ENCODE data around the gene ESR1. TPM values are rescaled to one million over a fixed set of nuclear protein-coding genes. Genes with fewer than 3 reads are reported as not detected.

Gene ESR1
- total RNA-seq, 1 donor from 2014 or later, result not detected

GRCh38 chr6:152143359-152143758 lies 335.9 kb downstream of the ESR1 start:
- H3K4me3 Mint-ChIP-seq, result no peak overlapping the region
- Histone ChIP-seq H3K4me3 (no peak overlapping the region), H3K4me2 (no peak overlapping the region), H3K79me2 (ENCODE audit: low read depth) (no peaks in the 10 kb centered on the region), H3K27me3 (no peaks in the 10 kb centered on the region), H3F3A (ENCODE audit: low read depth) (no peaks in the 10 kb centered on the region), H3K27ac (no peak overlapping the region), H3K4me1 (no peaks in the 10 kb centered on the region), H3K36me3 (no peaks in the 10 kb centered on the region), H4K20me1 (ENCODE audit: low read depth) (no peaks in the 10 kb centered on the region), H2AFZ (replicated peaks) (no peak overlapping the region), H3K9ac (no peak overlapping the region), H3K9me3 (ENCODE audit: low read depth) (no peaks in the 10 kb centered on the region)
- H3K27ac Mint-ChIP-seq, result no peak overlapping the region
- peaks cover 13% of the 10 kb centered on the region for H3K36me3 Mint-ChIP-seq
- no peaks in the 10 kb centered on the region for H3K4me1 Mint-ChIP-seq
- no peak for DNase-seq (ENCODE audit: low spot score)
- no peaks in the 10 kb centered on the region for H3K9me3 Mint-ChIP-seq
- H3K27me3 Mint-ChIP-seq (ENCODE audit: insufficient read depth, low read depth), result no peaks in the 10 kb centered on the region
- TF ChIP-seq, protein P1, sequence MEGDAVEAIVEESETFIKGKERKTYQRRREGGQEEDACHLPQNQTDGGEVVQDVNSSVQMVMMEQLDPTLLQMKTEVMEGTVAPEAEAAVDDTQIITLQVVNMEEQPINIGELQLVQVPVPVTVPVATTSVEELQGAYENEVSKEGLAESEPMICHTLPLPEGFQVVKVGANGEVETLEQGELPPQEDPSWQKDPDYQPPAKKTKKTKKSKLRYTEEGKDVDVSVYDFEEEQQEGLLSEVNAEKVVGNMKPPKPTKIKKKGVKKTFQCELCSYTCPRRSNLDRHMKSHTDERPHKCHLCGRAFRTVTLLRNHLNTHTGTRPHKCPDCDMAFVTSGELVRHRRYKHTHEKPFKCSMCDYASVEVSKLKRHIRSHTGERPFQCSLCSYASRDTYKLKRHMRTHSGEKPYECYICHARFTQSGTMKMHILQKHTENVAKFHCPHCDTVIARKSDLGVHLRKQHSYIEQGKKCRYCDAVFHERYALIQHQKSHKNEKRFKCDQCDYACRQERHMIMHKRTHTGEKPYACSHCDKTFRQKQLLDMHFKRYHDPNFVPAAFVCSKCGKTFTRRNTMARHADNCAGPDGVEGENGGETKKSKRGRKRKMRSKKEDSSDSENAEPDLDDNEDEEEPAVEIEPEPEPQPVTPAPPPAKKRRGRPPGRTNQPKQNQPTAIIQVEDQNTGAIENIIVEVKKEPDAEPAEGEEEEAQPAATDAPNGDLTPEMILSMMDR (IDR thresholded peaks at IDR 0.05), result no peak
- TF ChIP-seq EZH2phosphoT487 (IDR thresholded peaks at IDR 0.05) (no peak), EZH2 (IDR thresholded peaks at IDR 0.05) (no peak)

GRCh38 chr6:152146385-152146784 lies 338.9 kb downstream of the ESR1 start:
- H3K36me3 Mint-ChIP-seq, result peaks cover 7% of the 10 kb centered on the region
- no peak overlapping the region for H3K4me2 ChIP-seq

DNA sequence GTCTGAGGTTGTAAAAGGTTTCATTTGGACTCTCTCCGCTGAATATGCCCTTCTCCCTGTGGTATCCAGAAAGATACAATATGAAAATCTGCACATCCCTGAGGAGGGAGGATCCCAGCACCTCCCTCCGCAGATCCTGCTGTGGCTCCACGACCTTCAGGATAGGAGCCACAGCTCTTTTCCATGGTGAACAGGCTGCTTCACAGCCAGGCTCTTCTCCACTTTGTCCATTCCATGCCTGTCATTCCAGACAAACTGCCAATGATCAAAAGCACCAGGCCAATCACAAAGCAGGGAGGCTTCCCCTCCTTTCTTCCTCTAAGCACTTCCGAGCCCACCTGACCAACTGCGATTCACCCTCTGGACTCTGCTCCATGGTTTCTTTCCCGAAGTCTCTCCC lies 339.8 kb downstream of the ESR1 start:
- Histone ChIP-seq H3K4me1 (no peaks in the 10 kb centered on the region), H3F3A (ENCODE audit: low read depth) (no peaks in the 10 kb centered on the region), H3K9ac (no peak overlapping the region), H3K27ac (no peak overlapping the region), H3K4me3 (no peak overlapping the region), H3K4me2 (no peak overlapping the region), H3K79me2 (ENCODE audit: low read depth) (no peaks in the 10 kb centered on the region), H4K20me1 (ENCODE audit: low read depth) (no peaks in the 10 kb centered on the region), H3K36me3 (no peaks in the 10 kb centered on the region), H2AFZ (replicated peaks) (no peak overlapping the region), H3K9me3 (ENCODE audit: low read depth) (no peaks in the 10 kb centered on the region), H3K27me3 (no peaks in the 10 kb centered on the region)
- Mint-ChIP-seq H3K27ac (peak overlapping the region; percentile 12), H3K4me1 (no peaks in the 10 kb centered on the region), H3K36me3 (peaks cover 7% of the 10 kb centered on the region), H3K4me3 (no peak overlapping the region), H3K27me3 (ENCODE audit: insufficient read depth, low read depth) (no peaks in the 10 kb centered on the region), H3K9me3 (no peaks in the 10 kb centered on the region)
- DNase-seq (ENCODE audit: low spot score), result no peak
- TF ChIP-seq EZH2 (IDR thresholded peaks at IDR 0.05) (no peak), EZH2phosphoT487 (IDR thresholded peaks at IDR 0.05) (no peak)
- TF ChIP-seq, protein P1 (IDR thresholded peaks at IDR 0.05), result no peak

More at GRCh38 chr6:152146385-152146784, 338.9 kb downstream of the ESR1 start:
- no peaks in the 10 kb centered on the region for H3K4me1 ChIP-seq
- H3K27me3 Mint-ChIP-seq (ENCODE audit: insufficient read depth, low read depth), result no peaks in the 10 kb centered on the region
- no peaks in the 10 kb centered on the region for H3K4me1 Mint-ChIP-seq
- no peak overlapping the region for H3K9ac ChIP-seq
- H3K27ac ChIP-seq, result no peak overlapping the region
- no peaks in the 10 kb centered on the region for H4K20me1 ChIP-seq (ENCODE audit: low read depth)
- TF ChIP-seq EZH2 (IDR thresholded peaks at IDR 0.05) (no peak), EZH2phosphoT487 (IDR thresholded peaks at IDR 0.05) (no peak)
- TF ChIP-seq, protein P1 (IDR thresholded peaks at IDR 0.05), result no peak
- H3K4me3 ChIP-seq, result no peak overlapping the region
- H3K9me3 Mint-ChIP-seq, result no peaks in the 10 kb centered on the region
- no peak overlapping the region for H3K27ac Mint-ChIP-seq
- no peak overlapping the region for H3K4me3 Mint-ChIP-seq
- H3K79me2 ChIP-seq (ENCODE audit: low read depth), result no peaks in the 10 kb centered on the region
- H3F3A ChIP-seq (ENCODE audit: low read depth), result no peaks in the 10 kb centered on the region
- H3K36me3 ChIP-seq, result no peaks in the 10 kb centered on the region
- DNase-seq (ENCODE audit: low spot score), result no peak
- no peak overlapping the region for H2AFZ ChIP-seq (replicated peaks)
- H3K9me3 ChIP-seq (ENCODE audit: low read depth), result no peaks in the 10 kb centered on the region
- H3K27me3 ChIP-seq, result no peaks in the 10 kb centered on the region
